Activated CD8-positive, alpha-beta memory T cell treated with anti-CD3 and anti-CD28 coated beads, Interleukin-2, amount 50 U/mL, for 48 hours (primary cell): ENCODE data around the gene PITPNM3.
A peak's percentile ranks its signal among the peaks of the same experiment; 100 is the strongest.

Source experiments
- DNase-seq: peaks from one replicate; pipeline ENCODE4 v3.0.0-alpha.2; 2020

The PITPNM3 gene

DNA sequence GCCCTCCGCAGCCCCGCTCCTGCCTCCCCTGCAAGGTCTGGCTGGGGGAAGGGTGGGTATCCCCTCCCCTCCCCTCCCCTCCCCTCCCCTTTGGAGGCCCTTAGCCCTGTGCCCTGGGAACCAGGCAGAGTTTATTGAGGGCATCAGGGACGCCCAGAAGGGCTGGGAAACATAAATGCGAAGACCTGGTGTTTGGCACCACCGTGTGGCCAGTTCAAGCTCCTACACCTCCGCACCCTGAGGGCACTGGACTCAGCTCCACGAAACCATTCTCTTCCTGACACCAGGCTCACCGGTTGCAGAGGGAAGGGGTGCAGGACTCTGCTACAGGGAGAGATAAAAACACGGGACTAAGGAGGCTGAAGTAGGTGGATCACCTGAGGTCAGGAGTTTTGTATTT is 120.4 kb downstream of the PITPNM3 start:
- DNase-seq: peak; percentile 76

DNA sequence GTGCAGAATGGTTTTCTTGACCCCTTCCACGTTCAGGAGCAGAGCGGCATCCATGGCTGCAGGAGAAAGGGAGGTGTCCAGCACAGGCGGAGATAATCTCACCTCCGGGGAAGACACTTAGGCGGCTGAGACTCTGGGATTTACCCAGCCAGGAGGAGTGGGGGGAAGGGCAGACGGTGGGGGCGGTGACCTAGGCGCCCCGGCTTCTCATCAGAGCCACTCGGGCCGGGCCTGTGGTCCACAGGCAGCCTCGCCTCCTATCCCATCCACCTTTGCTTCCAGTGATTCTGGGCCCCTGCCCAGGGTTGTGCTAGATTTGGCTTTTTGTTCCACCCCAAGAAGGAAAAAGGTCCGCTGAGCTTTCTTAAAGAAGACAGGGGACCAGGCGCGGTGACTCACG is 121.3 kb downstream of the PITPNM3 start, which contains the start of gene AIPL1:
TSS of gene AIPL1 (minus strand) at position 71 of the 400 bp plus-strand sequence. CDS start at position 54, 17 bp downstream.
- no peak for DNase-seq

DNA sequence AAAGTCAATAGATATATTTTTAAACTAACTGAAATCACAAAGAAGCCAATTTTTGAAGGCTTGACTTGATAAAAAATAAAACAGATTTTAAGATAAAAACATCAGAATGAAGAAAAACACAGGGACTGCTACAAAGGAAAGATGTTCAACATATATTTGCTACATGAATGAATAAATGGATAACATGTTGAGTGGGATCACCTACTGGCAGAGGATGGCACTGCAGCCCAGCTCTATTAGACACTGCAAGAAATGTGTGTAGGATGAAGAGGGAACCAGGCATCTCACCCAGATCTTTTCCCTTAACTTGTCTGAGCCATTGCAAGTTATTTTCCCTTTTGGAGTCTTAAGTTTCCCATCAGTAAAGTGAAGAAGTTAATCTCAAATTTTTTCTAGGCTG is 125.6 kb downstream of the PITPNM3 start:
- DNase-seq: no peak

DNA sequence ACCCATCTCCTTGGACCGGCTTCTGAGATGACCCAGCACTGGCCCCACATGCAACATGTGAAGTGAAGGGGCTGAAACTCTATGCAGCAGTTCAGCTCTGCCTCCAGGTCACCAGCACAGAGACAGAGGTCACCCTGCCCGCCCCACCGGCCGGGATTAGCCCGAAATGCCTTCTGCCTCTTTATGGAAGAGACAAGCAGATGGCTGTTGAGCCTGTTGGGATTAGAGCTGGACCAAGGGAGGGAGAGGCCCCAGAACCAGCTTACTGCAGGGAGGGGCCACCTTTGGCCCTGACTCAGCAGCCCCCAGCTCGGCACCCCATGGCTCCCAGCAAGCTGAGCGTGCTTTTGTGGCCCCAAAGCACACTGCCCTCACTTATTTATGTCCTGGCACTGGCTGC is 127.1 kb downstream of the PITPNM3 start:
- no peak for DNase-seq

DNA sequence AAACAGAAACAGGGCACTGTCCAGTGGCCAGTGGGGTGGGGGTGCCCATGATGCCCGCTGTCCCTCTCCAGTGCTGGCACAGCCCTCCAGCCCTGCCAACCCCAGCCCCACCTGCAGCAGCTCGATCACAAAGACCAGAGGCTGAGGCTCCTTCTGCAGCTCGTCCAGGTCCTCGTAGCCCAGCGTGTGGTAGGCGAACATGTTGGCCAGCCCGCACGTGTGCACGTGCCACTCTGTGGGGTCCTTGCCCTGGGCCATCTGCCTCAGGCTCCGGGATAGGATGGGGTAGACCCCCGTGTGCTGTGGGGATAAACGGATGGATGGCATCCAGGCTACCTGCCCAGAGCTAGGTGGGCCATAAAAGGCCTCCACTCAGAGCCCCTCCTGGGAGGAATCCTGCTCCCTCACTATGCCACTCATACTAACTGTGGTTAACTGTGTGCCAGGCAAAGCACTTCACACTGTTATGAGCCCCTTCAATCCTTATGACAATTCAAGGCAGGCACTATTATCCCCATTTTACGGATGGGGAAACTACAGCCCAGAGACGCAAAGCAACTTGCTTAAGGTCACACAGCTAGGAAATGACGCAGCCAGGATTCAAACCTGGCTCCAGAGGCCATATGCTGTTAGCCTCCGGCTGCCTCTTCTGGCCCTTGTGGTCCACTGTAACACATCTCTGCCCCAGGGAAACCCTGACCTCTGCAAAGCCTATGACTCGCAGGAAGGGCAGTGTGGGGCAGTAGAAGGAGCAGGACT is 128.0 kb downstream of the PITPNM3 start:
- DNase-seq: no peak

DNA sequence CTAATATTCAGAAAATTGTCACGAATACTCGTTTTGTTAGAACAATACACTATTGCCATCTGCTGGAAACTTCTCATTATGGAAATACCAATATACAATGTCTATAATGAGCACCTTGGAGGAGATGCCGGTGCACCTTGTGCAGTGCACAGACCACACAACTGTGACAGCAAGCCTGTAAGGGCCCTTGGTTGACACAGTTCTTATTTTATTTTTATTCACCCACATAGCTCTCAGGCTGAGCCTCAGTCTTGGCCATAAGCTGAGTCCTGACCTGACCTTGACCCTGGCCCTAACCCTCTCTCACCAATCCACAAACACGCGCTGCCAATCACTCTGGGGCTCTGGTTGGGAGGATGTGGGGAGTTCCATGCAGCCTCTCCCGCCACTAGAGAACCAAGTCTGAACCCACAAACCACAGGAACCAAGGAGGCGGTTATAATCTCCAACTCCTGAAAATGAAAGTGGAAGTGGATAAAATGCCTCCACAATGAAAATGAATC is 129.0 kb downstream of the PITPNM3 start:
- DNase-seq: peak; percentile 70

DNA sequence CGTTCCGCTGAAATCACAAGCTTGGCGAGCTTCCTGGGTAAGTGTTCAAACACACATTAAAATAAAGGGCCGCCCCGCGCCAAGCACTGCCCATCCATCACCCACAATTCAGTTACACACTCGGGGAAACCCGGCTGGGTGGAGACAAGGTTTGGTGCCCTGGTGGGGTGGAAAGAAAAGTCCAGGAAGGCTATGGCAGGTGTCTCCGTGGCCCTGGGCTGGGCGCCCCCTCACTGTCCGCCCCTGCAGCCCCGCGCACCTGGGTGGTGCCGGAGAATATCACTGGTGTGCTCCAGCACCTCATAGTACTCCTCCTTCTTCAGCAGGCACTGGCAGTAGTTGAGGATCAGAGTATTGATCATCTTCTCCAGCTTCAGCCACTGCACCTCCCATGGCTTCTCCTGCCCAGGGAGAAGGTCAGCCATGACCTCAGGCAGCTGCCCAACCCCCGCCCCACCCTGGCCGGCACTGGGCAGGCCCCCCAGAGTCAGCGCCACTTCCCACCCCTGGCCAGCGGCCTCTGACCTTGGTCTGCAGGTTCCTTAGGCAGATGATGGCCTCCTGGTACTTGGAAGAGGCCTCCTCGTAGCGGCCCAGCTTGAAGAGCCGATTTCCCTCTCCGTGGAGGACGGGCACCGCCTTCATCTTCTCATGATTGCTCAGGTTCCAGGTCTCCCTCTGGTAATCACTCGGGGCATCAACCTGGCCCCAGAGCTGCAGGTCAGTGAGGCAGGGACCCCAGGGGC is 129.8 kb downstream of the PITPNM3 start:
- DNase-seq: no peak

DNA sequence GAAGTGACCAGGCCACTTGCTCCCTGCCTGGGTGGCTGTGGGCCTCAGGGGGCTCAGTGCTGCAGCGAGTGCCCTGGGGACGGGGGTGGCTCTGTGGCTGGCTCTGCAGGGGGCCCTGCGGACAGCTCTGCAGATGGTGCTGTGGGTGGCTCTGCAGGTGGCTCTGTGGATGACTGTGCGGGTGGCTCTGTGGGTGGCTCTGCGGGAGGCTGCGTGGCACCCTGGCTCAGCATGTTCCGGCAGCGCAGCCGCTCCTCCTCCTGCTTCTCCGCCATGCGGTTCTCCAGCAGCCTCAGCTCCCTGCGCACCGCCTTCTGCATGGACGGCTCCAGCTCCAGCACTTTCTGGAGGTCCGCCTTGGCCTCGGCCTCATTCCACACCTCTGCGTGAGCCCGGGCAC is 130.9 kb downstream of the PITPNM3 start:
- no peak for DNase-seq

DNA sequence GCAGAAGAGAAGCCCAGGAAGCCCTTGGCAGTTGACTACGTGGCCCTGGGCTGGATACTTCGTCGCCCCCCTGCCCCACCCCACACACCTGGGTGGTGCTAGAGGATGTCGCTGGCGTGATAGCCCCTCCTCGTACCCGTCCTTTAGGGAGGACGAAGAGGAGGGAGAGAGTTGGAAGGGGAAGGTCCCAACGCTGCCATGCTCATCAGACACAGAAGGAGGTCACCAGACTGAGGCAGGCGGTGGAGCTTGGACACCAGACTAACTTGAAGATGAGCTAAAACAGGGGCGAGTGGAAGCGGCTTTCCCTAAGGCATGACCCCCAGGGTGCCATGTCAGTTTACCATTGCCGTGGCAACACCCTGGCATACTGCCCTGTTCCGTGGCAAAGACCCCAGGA is 132.4 kb downstream of the PITPNM3 start:
- DNase-seq: no peak

DNA sequence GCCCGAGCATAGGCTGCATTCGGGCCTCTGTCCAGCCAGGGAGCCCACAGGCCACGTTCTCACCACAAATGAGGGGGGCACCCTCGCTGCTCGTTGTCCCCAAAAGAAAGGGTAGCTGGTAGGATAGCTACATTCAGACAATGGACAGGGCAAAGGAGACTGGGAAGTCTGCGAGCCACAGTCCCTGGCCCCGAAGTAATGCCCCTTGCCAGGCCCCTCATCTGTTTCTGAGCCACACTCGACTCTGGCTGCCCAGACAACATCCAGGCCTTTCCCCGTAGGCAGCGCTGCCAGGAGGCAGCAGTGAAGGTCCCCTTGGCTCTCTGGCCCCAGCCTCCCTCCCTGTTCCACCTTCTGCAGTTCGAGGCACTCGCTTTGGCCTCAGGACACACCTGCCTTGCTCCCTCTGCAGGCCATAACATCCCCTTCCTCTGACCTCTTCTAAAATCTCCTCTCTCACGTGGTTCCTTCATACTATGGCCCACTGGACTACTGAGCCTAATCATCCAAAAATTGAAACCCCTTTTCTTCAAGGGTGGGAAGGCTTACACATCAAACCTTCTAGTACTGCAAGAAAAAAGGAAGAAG is 133.6 kb downstream of the PITPNM3 start:
- no peak for DNase-seq

DNA sequence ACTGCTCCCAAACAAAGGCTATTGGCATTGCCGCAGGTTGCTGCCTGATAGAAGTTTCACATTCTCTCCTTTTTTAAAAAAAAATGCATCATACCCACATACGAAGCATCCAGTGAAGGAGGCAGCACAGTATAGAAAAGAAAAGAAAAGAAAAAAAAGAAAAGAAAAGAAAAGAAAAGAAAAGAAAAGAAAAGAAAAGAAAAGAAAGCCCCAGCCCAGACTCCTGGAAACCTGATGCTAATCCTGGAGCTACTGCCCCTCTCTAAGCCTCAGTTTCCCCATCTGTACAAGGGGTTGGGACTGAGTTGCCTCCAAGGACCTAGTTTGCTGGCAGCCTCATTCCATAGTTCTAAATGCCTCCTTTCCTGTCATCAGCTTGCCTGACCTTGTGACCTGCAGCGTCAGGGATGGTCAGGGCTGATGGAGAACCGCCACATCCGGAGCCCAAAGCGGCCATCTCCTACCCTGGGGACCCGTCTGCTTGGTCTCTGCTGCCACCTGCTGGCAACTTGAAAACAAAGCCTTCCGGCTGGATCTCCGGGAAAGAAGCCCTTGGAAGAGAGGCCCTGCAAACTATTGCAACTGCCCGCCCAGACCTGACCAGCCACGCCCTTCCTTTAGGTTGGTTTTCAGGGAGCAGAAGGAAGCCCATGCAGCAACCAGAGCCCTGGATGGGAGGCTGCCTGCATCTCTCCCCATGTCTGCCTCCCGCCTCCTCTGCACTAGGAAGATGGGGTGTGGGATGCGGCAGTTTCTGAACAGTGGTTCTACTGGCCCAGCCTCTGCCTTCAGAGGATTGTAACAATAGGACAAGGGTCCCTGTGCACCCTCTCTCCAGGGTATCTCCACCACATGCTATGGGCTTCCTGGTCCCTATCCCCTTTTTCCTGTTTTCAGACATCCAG is 134.4 kb downstream of the PITPNM3 start:
- peak; percentile 90 for DNase-seq

DNA sequence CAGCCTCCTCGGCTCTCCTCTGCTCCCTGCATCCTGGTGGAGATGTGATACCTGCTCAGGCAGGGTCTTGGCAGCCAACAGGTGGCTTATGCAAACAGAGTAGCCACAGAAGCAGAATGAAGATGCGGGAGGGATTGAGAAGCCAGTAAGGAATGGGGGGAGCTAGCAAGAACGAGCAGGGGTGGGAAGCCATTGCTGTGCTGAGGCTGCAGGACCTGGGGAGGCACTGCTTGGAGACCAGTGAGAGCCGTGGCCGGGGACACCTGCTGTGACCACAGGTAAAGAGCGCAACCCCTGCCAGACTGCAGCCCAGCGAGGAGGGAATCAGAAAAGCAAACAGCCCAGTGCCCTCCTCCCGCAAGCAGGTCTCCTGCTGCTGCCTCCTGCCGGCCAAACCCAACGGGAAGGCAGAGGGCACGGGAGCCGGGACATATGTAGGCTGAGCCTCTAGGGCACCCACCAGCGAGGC is 136.1 kb downstream of the PITPNM3 start:
- no peak for DNase-seq

DNA sequence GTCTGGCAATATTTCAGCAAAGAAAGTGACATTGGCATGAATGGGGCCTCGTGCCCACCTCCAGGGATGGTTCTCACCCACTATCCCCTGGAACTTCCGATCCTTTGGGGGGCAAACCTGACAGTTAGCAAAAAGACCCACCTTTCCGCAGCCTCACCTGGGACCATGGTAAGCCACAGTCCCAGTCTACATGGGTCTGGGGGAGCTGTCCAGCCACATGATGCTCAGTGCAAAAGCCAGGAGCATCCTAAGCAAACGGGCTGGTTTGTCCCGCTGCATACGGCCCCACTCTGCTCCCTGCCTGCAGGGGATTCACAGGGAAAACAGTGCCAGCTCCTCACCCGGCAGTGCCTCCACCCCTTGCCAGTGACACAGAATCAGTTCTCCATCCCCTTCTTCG is 140.7 kb downstream of the PITPNM3 start:
- DNase-seq: no peak

DNA sequence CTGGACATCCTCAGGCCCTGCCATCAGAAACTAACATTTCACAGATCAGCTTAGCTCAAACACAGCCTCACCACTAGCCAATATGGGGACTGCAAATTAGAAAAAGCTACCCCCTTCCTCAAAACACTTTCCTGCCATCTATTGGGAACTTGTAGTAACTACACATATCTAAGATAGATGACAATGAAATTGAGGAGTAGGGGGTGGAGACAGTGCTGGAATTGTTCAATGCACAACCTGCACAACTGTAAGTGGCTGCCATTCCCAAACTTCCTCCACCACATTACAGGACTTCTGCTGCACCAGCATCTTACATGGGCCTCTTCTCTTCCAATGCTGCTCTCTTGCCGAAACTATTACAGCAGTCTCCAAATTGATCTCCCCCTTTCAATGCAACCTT is 143.3 kb downstream of the PITPNM3 start:
- DNase-seq: no peak

DNA sequence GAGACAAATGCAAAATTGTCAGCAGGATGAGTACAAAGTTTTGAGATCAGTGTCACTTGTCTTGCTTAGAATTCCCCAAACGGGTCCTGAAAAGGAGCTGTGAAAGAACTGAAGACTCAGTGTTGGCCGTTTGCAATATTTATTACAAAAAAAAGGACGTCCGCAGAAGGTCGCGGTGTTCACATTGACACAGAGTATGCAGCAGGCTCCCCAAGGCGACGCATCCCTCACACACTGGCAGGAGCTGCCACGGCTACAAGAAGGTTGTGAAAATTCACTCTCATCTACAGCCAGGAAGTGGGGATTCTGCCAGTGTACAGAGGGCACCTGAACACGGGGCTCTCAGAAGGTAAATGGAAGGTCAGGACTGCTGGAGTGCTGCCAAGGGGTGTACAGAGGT is 147.6 kb downstream of the PITPNM3 start:
- DNase-seq: no peak

DNA sequence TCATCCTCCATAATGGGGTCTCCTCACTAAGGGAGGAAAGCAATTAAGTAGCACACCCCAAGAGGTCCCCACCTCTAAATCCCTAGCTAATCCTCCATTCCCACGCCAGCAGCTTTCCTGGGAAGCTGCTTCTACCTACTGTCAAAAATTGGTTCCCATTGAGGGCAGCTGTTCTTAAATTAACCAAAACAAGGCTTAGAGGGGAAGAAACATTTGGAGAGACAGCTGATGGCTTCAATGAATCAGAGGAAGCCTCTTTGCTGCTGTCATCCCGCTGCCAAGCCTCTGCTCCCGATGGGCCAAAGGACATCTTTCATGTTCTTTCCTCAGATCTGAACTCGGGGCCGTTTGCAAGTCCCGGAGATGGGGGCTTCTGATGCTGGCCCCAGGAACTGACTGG is 148.1 kb downstream of the PITPNM3 start:
- no peak for DNase-seq

DNA sequence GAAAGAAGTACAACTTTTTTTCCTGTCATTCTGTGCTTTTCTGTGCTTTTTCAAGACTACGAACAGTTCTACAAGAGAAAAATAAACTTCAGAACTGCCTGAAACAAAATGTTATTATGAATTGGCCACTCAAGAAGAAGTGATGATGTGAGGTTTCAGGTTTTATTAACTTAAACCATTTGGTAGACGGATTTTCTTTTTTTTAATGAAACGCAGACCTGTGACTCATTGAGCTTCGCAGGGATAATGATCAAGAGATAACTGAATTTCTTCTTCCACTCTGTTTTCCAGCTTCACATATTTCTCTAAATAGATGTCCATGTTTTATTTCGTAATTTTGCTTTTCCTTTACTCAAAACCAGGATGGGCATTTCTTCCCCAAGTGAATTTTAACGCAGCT is 154.1 kb downstream of the PITPNM3 start:
- DNase-seq: no peak
